Activated CD8-positive, alpha-beta memory T cell treated with anti-CD3 and anti-CD28 coated beads for 36 hours (primary cell): ENCODE results near the gene NEB. TPM values are rescaled to one million over a fixed set of nuclear protein-coding genes. Genes with fewer than 3 reads are reported as not detected.
"Not testable (repeated sequence)": the region's sequence is repeated elsewhere in the genome, so short reads cannot be mapped to it uniquely, and the experiment has no call there.

Source experiments
- CTCF ChIA-PET: fragments of 350-600 bp; sonication (Branson Sonifier 250); formaldehyde crosslinking; loops from one replicate; lab custom pipeline; 2021; ENCODE audit warnings: antibody characterized with exemption; lab: Charles Lee
- POLR2A ChIA-PET: fragments of 350-600 bp; sonication (Branson Sonifier 250); formaldehyde crosslinking; loops from one replicate; lab custom pipeline; 2021; ENCODE audit warnings: antibody characterized with exemption; lab: Charles Lee
- total RNA-seq, 2 experiments: library from RNA; stranded (reverse); gene quantifications; one replicate each; pipeline ENCODE4 v1.2.3, GENCODE V29; 2021

Gene NEB
- total RNA-seq, 2 experiments from 2014 or later = 0.02 to 0.10 TPM

GRCh38 chr2:151630372-151630771 is 103.9 kb downstream of the NEB start:
- CTCF ChIA-PET = no interaction called here
- POLR2A ChIA-PET = no interaction called here

GRCh38 chr2:151627353-151627752 is 106.9 kb downstream of the NEB start:
- CTCF ChIA-PET = no interaction called here
- POLR2A ChIA-PET = no interaction called here

- CTCF ChIA-PET = no interaction called here
These were observed 110.0 kb downstream of the NEB start for GRCh38 chr2:151624271-151624670.

GRCh38 chr2:151623631-151624030 is 110.6 kb downstream of the NEB start:
- CTCF ChIA-PET = interaction anchor here (1.5 kb wide), 1 partner anchor 402 kb away, joined by 4 read pairs; no protein-coding TSS in a partner anchor
- POLR2A ChIA-PET = no interaction called here

More at GRCh38 chr2:151624271-151624670, 110.0 kb downstream of the NEB start:
- POLR2A ChIA-PET = no interaction called here

- ChIA-PET POLR2A (no interaction called here), CTCF (no interaction called here)
These were observed 113.5 kb downstream of the NEB start for GRCh38 chr2:151620761-151621160.

GRCh38 chr2:151619337-151619989 is 114.8 kb downstream of the NEB start:
- ChIA-PET POLR2A (no interaction called here), CTCF (no interaction called here)

GRCh38 chr2:151616760-151617339 is 117.4 kb downstream of the NEB start:
- POLR2A ChIA-PET = no interaction called here
- CTCF ChIA-PET = no interaction called here

GRCh38 chr2:151614606-151615306 is 119.5 kb downstream of the NEB start:
- ChIA-PET POLR2A (no interaction called here), CTCF (no interaction called here)

- ChIA-PET POLR2A (no interaction called here), CTCF (no interaction called here)
These were observed 120.1 kb downstream of the NEB start for GRCh38 chr2:151614159-151614558.

- CTCF ChIA-PET = no interaction called here
- POLR2A ChIA-PET = no interaction called here
These were observed 122.9 kb downstream of the NEB start for GRCh38 chr2:151611351-151611750.

GRCh38 chr2:151610310-151610709 is 124.0 kb downstream of the NEB start:
- ChIA-PET POLR2A (no interaction called here), CTCF (no interaction called here)

- POLR2A ChIA-PET = no interaction called here
- CTCF ChIA-PET = no interaction called here
These were observed 124.6 kb downstream of the NEB start for GRCh38 chr2:151609705-151610104.

GRCh38 chr2:151607459-151608424 is 126.5 kb downstream of the NEB start:
- POLR2A ChIA-PET, CTCF ChIA-PET: not testable (repeated sequence)

- POLR2A ChIA-PET = not testable (repeated sequence)
These were observed 130.7 kb downstream of the NEB start for GRCh38 chr2:151603530-151603929.

GRCh38 chr2:151602402-151602801 is 131.9 kb downstream of the NEB start:
- POLR2A ChIA-PET, CTCF ChIA-PET: not testable (repeated sequence)

More at GRCh38 chr2:151603530-151603929, 130.7 kb downstream of the NEB start:
- CTCF ChIA-PET = not testable (repeated sequence)

GRCh38 chr2:151601803-151602202 is 132.5 kb downstream of the NEB start:
- CTCF ChIA-PET, POLR2A ChIA-PET: not testable (repeated sequence)

- CTCF ChIA-PET, POLR2A ChIA-PET: not testable (repeated sequence)
These were observed 137.2 kb downstream of the NEB start for GRCh38 chr2:151596903-151597608.

GRCh38 chr2:151591908-151592255 is 142.4 kb downstream of the NEB start:
- POLR2A ChIA-PET, CTCF ChIA-PET: not testable (repeated sequence)

- POLR2A ChIA-PET, CTCF ChIA-PET: not testable (repeated sequence)
These were observed 142.9 kb downstream of the NEB start for GRCh38 chr2:151591250-151591907.
